Right lobe of liver (tissue), 4 donors: ENCODE data around the gene MACO1.
"Not testable (repeated sequence)": the region's sequence is repeated elsewhere in the genome, so short reads cannot be mapped to it uniquely, and the experiment has no call there.

ENCODE experiments used
- CTCF ChIP-seq, 4 donors: fragments of 200-600 bp in 3 of 4; fragments of 450-650 bp in 1 of 4; IDR thresholded peaks; one replicate each; pipeline versions ENCODE4 v1.5.1 to v1.8.0; 2016 to 2022; ENCODE audit warnings: antibody characterized with exemption in 4 of 4, mild to moderate bottlenecking in 2 of 4
- POLR2A ChIP-seq: fragments of 450-650 bp; IDR thresholded peaks from one replicate; pipeline ENCODE4 v1.6.1; 2017; ENCODE audit warnings: antibody characterized with exemption, mild to moderate bottlenecking
- donor health status: DM: no; HTN: no; CAD: no.
- donor health status: DM: no; HTN: no; CAD: no.
- donor health status: DM: no; HTN: yes; CAD: no.

GRCh38 chr1:25460816-25461215, 30.1 kb downstream of the MACO1 start:
- TF ChIP-seq CTCF (IDR thresholded peaks at IDR 0.05); POLR2A: not testable (repeated sequence)
